GM23338 (cell line): ENCODE results near the gene THTPA. TPM values are rescaled to one million over a fixed set of nuclear protein-coding genes. Genes with fewer than 3 reads are reported as not detected.

ENCODE experiments used
- ATAC-seq: fragments of 200-7000 bp; cut with Tn5 transposase; 3 replicates; pipeline ENCODE4 v1.9.1; 2020
- DNase-seq: peaks from one replicate; pipeline ENCODE4 v3.0.0-alpha.2; 2015; ENCODE audit warnings: low spot score
- H2AFZ ChIP-seq: fragments of 200-600 bp; sonication (generic); 2 replicates; pipeline ENCODE4 v1.8.0; 2016; ENCODE audit warnings: antibody characterized with exemption, mild to moderate bottlenecking, moderate library complexity
- H3F3A ChIP-seq: fragments of 200-600 bp; sonication (generic); replicated peaks from 2 replicates; pipeline ENCODE4 v1.8.0; 2017; ENCODE audit warnings: antibody characterized with exemption, mixed run types, low read depth
- H3K27ac ChIP-seq: fragments of 200-600 bp; sonication (generic); 2 replicates; pipeline ENCODE4 v1.6.1; 2016; ENCODE audit warnings: low read depth
- H3K27me3 ChIP-seq: fragments of 200-600 bp; sonication (generic); 2 replicates; pipeline ENCODE4 v1.8.0; 2016; ENCODE audit warnings: mild to moderate bottlenecking, mixed run types, moderate library complexity; ENCODE audit not compliant: insufficient read depth
- H3K36me3 ChIP-seq: fragments of 200-600 bp; sonication (generic); 2 replicates; pipeline ENCODE4 v1.8.0; 2016; ENCODE audit warnings: mild to moderate bottlenecking; ENCODE audit not compliant: insufficient read depth
- H3K4me1 ChIP-seq: fragments of 200-600 bp; sonication (generic); 2 replicates; pipeline ENCODE4 v1.8.0; 2016; ENCODE audit warnings: mild to moderate bottlenecking, moderate library complexity; ENCODE audit not compliant: insufficient read depth
- H3K4me2 ChIP-seq: fragments of 200-600 bp; sonication (generic); 2 replicates; pipeline ENCODE4 v1.7.1; 2017; ENCODE audit warnings: mixed run types
- H3K4me3 ChIP-seq: fragments of 200-600 bp; sonication (generic); 2 replicates; pipeline ENCODE4 v1.6.1; 2016; ENCODE audit warnings: mixed run types
- H3K79me2 ChIP-seq: fragments of 200-600 bp; sonication (generic); replicated peaks from 2 replicates; pipeline ENCODE4 v1.8.0; 2017; ENCODE audit warnings: mild to moderate bottlenecking; ENCODE audit not compliant: insufficient read depth
- H3K9me2 ChIP-seq: fragments of 200-600 bp; sonication (generic); 2 replicates; pipeline ENCODE4 v1.8.0; 2017; ENCODE audit not compliant: insufficient read depth
- H4K20me1 ChIP-seq: fragments of 200-600 bp; sonication (generic); replicated peaks from 2 replicates; pipeline ENCODE4 v1.8.0; 2017; ENCODE audit warnings: mild to moderate bottlenecking; ENCODE audit not compliant: insufficient read depth
- H3K27ac Mint-ChIP-seq: 2 replicates; pipeline ENCODE4 v1.8.0; 2020; ENCODE audit warnings: inconsistent platforms, mild to moderate bottlenecking, moderate library complexity, mixed read lengths
- H3K27me3 Mint-ChIP-seq: 3 replicates; pipeline ENCODE4 v1.8.0; 2022; ENCODE audit warnings: low read depth, mild to moderate bottlenecking, moderate library complexity, mixed read lengths, inconsistent platforms; ENCODE audit not compliant: insufficient read depth, poor library complexity
- H3K36me3 Mint-ChIP-seq: 3 replicates; pipeline ENCODE4 v1.8.0; 2021; ENCODE audit warnings: low read depth, mild to moderate bottlenecking, inconsistent platforms, moderate library complexity, mixed read lengths
- H3K4me1 Mint-ChIP-seq: 3 replicates; pipeline ENCODE4 v1.8.0; 2020; ENCODE audit warnings: mild to moderate bottlenecking, inconsistent platforms, mixed read lengths
- H3K4me3 Mint-ChIP-seq: 3 replicates; pipeline ENCODE4 v1.8.0; 2021; ENCODE audit warnings: moderate library complexity, mild to moderate bottlenecking, inconsistent platforms, mixed read lengths
- H3K9me3 Mint-ChIP-seq: 3 replicates; pipeline ENCODE4 v1.8.0; 2020; ENCODE audit warnings: moderate library complexity, mild to moderate bottlenecking, inconsistent platforms, mixed read lengths
- CREB1 ChIP-seq: fragments of 250-450 bp; sonication (Bioruptor Pico); IDR thresholded peaks from 2 replicates; pipeline ENCODE4 v1.5.0; 2020; ENCODE audit warnings: low read depth, mild to moderate bottlenecking, moderate library complexity
- CTCF ChIP-seq, 2 experiments: fragments of 200-600 bp in 1 of 2; sonication (generic) in 1 of 2; conservative IDR thresholded peaks; 2 replicates each; pipeline versions ENCODE4 v1.5.1 to v1.6.1; 2016 to 2017; ENCODE audit warnings: antibody characterized with exemption in 2 of 2, low read depth in 2 of 2, mild to moderate bottlenecking in 2 of 2, moderate library complexity in 1 of 2
- ETS1 ChIP-seq: IDR thresholded peaks from 2 replicates; pipeline ENCODE4 v1.6.1; 2016; ENCODE audit warnings: antibody characterized with exemption
- EZH2 ChIP-seq: fragments of 200-600 bp; sonication (generic); IDR thresholded peaks from one replicate; pipeline ENCODE4 v1.8.0; 2017; ENCODE audit warnings: antibody characterized with exemption, mild to moderate bottlenecking, low read depth; ENCODE audit not compliant: unreplicated experiment
- EZH2phosphoT487 ChIP-seq: fragments of 200-600 bp; sonication (generic); IDR thresholded peaks from one replicate; pipeline ENCODE4 v1.8.1; 2018; ENCODE audit warnings: antibody characterized with exemption; ENCODE audit not compliant: unreplicated experiment
- JUNB ChIP-seq: IDR thresholded peaks from one replicate; pipeline ENCODE4 v1.6.1; 2016; ENCODE audit warnings: antibody characterized with exemption; ENCODE audit not compliant: unreplicated experiment
- NANOG ChIP-seq: IDR thresholded peaks from 2 replicates; pipeline ENCODE4 v1.6.1; 2016; ENCODE audit warnings: antibody characterized with exemption, borderline replicate concordance
- POLR2AphosphoS5 ChIP-seq: IDR thresholded peaks from 2 replicates; pipeline ENCODE4 v1.6.1; 2016; ENCODE audit warnings: antibody characterized with exemption, low read depth
- REST ChIP-seq: IDR thresholded peaks from one replicate; pipeline ENCODE4 v1.6.1; 2018; ENCODE audit warnings: antibody characterized with exemption; ENCODE audit not compliant: unreplicated experiment
- STAT1 ChIP-seq: IDR thresholded peaks from one replicate; pipeline ENCODE4 v1.6.1; 2016; ENCODE audit warnings: antibody characterized with exemption; ENCODE audit not compliant: unreplicated experiment
- ZNF114 ChIP-seq: fragments of 250-450 bp; sonication (Bioruptor Pico); IDR thresholded peaks from 2 replicates; pipeline ENCODE4 v1.5.0; 2020; ENCODE audit warnings: mild to moderate bottlenecking, moderate library complexity
- ZNF331 ChIP-seq: fragments of 250-450 bp; sonication (Bioruptor Pico); IDR thresholded peaks from 2 replicates; pipeline ENCODE4 v1.5.0; 2020; ENCODE audit warnings: low read depth, mild to moderate bottlenecking, moderate library complexity
- ZNF462 ChIP-seq: fragments of 250-450 bp; sonication (Bioruptor Pico); IDR thresholded peaks from 2 replicates; pipeline ENCODE4 v1.5.0; 2020; ENCODE audit warnings: mild to moderate bottlenecking, moderate library complexity
- polyA plus RNA-seq: library from polyadenylated mRNA; unstranded; fragments of >200 nt; fragmentation: Nextera tagmentation; extraction: Ambion mirVana; gene quantifications from 2 replicates; pipeline ENCODE4 v1.2.1, GENCODE V29; 2016
- total RNA-seq: library from RNA; depleted of rRNA; stranded (reverse); fragments of >200 nt; shearing (Covaris generic); gene quantifications from 2 replicates; pipeline ENCODE4 v1.2.3, GENCODE V29; 2014

THTPA gene
- total and polyA plus RNA-seq, 2 experiments from 2014 or later = 8.6 to 21.3 TPM

GRCh38 chr14:23542261-23542660 lies 13.8 kb upstream of the THTPA start:
- Mint-ChIP-seq H3K4me1 (peaks cover 43% of the 10 kb centered on the region), H3K27me3 (peaks cover 22% of the 10 kb centered on the region), H3K9me3 (no peaks in the 10 kb centered on the region; the same call in 2 of the 3 replicates), H3K27ac (peak overlapping the region; percentile 42; the same call in 1 of the 2 replicates), H3K4me3 (no peak overlapping the region; the same call in 2 of the 3 replicates), H3K36me3 (peaks cover 41% of the 10 kb centered on the region)
- Histone ChIP-seq H3K79me2 (peaks cover 40% of the 10 kb centered on the region), H2AFZ (no peak overlapping the region), H3K9me2 (no peaks in the 10 kb centered on the region), H3F3A (peaks cover 15% of the 10 kb centered on the region), H3K4me1 (peaks cover 65% of the 10 kb centered on the region), H3K36me3 (no peaks in the 10 kb centered on the region), H3K27ac (no peak overlapping the region), H3K27me3 (no peaks in the 10 kb centered on the region), H3K4me3 (no peak overlapping the region), H3K4me2 (peak overlapping the region; percentile 9; the same call in 1 of the 2 replicates), H4K20me1 (no peaks in the 10 kb centered on the region)
- TF ChIP-seq ZNF331 (CRISPR knock-in tag) (no peak), REST (no peak), ETS1 (no peak), CREB1 (no peak), STAT1 (no peak), CTCF (conservative IDR thresholded peaks at IDR 0.05; ENCODE audit: low read depth in 2 of 2) (no peak), ZNF114 (CRISPR knock-in tag) (no peak), EZH2 (no peak), NANOG (no peak), POLR2AphosphoS5 (no peak), ZNF462 (CRISPR knock-in tag) (no peak), EZH2phosphoT487 (no peak), JUNB (no peak)
- no peak for ATAC-seq
- no peak for DNase-seq
